Measurements from ENCODE around the gene CACNG7.

The CACNG7 gene

GRCh38 chr19:53982001-53982451 is 72.9 kb downstream of the CACNG7 start:
- no peak for DNase-seq (ENCODE audit: low read depth)

DNA sequence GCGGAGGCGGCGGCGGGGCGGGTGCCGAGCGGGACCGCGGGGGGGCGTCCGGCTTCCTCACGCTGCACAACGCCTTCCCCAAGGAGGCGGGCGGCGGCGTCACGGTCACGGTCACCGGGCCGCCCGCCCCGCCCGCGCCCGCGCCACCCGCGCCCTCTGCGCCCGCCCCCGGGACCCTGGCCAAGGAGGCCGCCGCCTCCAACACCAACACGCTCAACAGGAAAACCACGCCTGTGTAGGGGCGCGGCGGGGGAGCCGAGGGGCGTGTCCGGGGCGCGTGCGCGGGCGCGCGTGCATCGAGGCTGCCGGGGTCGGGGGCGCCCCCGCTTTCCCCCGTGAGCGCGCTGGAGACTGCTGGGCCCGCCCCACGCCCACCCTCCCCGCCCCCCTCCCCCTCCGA is 73.5 kb downstream of the CACNG7 start:
- no peak for DNase-seq (ENCODE audit: low read depth)

DNA sequence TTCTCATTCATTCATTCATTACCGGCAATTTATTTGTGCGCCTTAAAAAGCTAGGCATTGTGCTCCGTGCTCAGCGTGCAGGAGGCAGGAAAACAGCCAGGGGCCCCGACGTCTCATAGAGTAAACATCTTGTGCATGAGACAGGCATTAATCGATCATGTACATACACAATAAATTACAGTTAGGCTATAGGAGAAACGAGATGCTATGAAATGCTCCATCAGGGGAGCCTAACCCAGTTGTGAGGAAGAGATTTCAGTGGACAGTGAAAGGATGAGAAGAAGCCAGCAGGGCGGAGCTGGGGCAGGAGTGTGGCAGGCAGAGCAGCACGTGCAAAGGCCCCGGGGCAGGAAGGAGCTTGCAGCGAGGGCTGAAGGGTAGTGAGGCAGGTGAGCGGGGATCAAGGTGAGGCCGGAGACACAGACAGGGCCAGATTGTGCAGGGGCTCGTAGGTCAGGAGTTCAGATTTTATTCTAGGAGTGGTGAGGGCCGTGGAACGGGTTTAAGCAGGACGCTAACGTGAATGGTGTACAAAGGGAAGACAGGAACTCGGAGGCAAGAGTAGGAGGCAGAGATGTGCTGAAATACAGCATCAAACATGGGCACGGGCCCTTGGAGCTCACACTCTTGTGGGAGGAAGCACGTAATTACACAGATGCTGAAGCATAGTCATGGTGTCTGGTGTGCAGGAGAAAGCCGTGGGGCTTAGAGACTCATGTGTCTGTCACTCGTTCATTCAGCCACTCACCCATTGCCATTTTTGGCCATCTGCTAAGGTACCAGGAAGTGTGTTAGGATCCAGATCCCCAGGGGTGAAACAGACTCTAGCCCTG is 74.6 kb downstream of the CACNG7 start:
- DNase-seq (ENCODE audit: low read depth) = no peak

DNA sequence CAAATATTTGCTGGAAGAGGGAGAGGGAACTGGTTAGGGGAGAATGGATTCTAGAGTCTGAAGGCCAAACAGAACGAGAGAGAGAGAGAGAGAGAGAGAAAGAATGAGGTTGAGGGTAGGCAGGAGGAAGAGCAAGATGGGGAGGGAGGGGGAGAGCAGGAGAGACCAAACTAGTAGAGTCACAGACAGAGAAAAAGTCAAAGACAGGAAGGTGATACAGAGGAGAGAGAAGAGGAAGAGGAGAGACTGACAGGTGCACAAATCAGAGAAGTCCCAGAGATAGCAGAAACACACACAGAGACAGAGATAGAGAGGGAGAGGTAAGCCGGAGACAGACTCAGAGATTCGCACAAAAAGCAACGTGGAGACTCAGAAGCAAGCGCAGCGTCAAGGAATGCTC is 76.8 kb downstream of the CACNG7 start:
- DNase-seq (ENCODE audit: low read depth) = no peak

GRCh38 chr19:53988981-53989380 is 79.9 kb downstream of the CACNG7 start:
- no peak for DNase-seq (ENCODE audit: low read depth)

- no peak for DNase-seq (ENCODE audit: low read depth)
Measured at GRCh38 chr19:53989600-53990533, 80.8 kb downstream of the CACNG7 start.

- DNase-seq (ENCODE audit: low read depth) = no peak
Measured at GRCh38 chr19:53991224-53992113, 82.4 kb downstream of the CACNG7 start, which contains the start of gene CACNG6. Gene CACNG6 (plus strand): TSS chr19:53991637. CDS start chr19:53992878, 1,241 bp downstream.

- no peak for DNase-seq (ENCODE audit: low read depth)
Measured at GRCh38 chr19:53992211-53992610, 83.1 kb downstream of the CACNG7 start.

GRCh38 chr19:53992815-53993214 is 83.7 kb downstream of the CACNG7 start:
- no peak for DNase-seq (ENCODE audit: low read depth)

- DNase-seq (ENCODE audit: low read depth) = no peak
Measured at GRCh38 chr19:53993448-53993847, 84.4 kb downstream of the CACNG7 start.
